Hepatocyte (in vitro differentiated cells): ENCODE data around the gene LCLAT1. TPM values are rescaled to one million over a fixed set of nuclear protein-coding genes. Genes with fewer than 3 reads are reported as not detected.

Experiments
- DNase-seq: peaks from one replicate; pipeline ENCODE4 v3.0.0-alpha.2; 2016; ENCODE audit warnings: low spot score
- H2AFZ ChIP-seq: fragments of 200-600 bp; sonication (generic); 2 replicates; pipeline ENCODE4 v1.6.0; 2016; ENCODE audit warnings: antibody characterized with exemption, mild to moderate bottlenecking
- H3K27ac ChIP-seq: fragments of 200-600 bp; sonication (generic); 2 replicates; pipeline ENCODE4 v1.5.1; 2016; ENCODE audit warnings: mild to moderate bottlenecking
- H3K27me3 ChIP-seq: fragments of 200-600 bp; sonication (generic); 2 replicates; pipeline ENCODE4 v1.6.1; 2016
- H3K36me3 ChIP-seq: fragments of 200-600 bp; sonication (generic); replicated peaks from 2 replicates; pipeline ENCODE4 v1.5.1; 2016; ENCODE audit warnings: low read depth; ENCODE audit not compliant: insufficient read depth
- H3K4me1 ChIP-seq: fragments of 200-600 bp; sonication (generic); 2 replicates; pipeline ENCODE4 v1.5.1; 2016; ENCODE audit warnings: mild to moderate bottlenecking, moderate library complexity; ENCODE audit not compliant: insufficient read depth
- H3K4me2 ChIP-seq: fragments of 200-600 bp; sonication (generic); 2 replicates; pipeline ENCODE4 v1.6.0; 2016
- H3K4me3 ChIP-seq: fragments of 200-600 bp; sonication (generic); 2 replicates; pipeline ENCODE4 v1.5.1; 2016; ENCODE audit warnings: mild to moderate bottlenecking
- H3K79me2 ChIP-seq: fragments of 200-600 bp; sonication (generic); 2 replicates; pipeline ENCODE4 v1.6.0; 2017; ENCODE audit warnings: mild to moderate bottlenecking
- H3K9me2 ChIP-seq: fragments of 200-600 bp; sonication (generic); replicated peaks from 2 replicates; pipeline ENCODE4 v1.6.0; 2017; ENCODE audit warnings: mild to moderate bottlenecking; ENCODE audit not compliant: insufficient read depth
- H3K9me3 ChIP-seq: fragments of 200-600 bp; sonication (generic); 2 replicates; pipeline ENCODE4 v1.5.1; 2016; ENCODE audit warnings: low read depth, mild to moderate bottlenecking
- H4K20me1 ChIP-seq: fragments of 200-600 bp; sonication (generic); 2 replicates; pipeline ENCODE4 v1.6.0; 2016; ENCODE audit warnings: mild to moderate bottlenecking; ENCODE audit not compliant: insufficient read depth, poor library complexity, severe bottlenecking
- EZH2 ChIP-seq: fragments of 200-600 bp; sonication (generic); IDR thresholded peaks from 2 replicates; pipeline ENCODE4 v1.6.1; 2016; ENCODE audit warnings: antibody characterized with exemption, mild to moderate bottlenecking, borderline replicate concordance
- EZH2phosphoT487 ChIP-seq: fragments of 200-600 bp; sonication (generic); IDR thresholded peaks from one replicate; pipeline ENCODE4 v1.6.1; 2018; ENCODE audit warnings: antibody characterized with exemption, mild to moderate bottlenecking, low read depth, moderate library complexity; ENCODE audit not compliant: unreplicated experiment, severe bottlenecking
- WGBS: methylation state at CpG from one replicate; pipeline ENCODE4 v1.1.6; 2016; ENCODE audit warnings: low lambda C conversion rate; ENCODE audit errors: missing lambda C conversion rate; 5-methylcytosine and 5-hydroxymethylcytosine counted together
- polyA plus RNA-seq: library from polyadenylated mRNA; unstranded; fragments of >200 nt; fragmentation: Nextera tagmentation; extraction: Ambion mirVana; gene quantifications from 2 replicates; pipeline ENCODE4 v1.2.1, GENCODE V29; 2016
- total RNA-seq: library from RNA; depleted of rRNA; stranded (reverse); fragments of >200 nt; gene quantifications from 2 replicates; pipeline ENCODE4 v1.2.3, GENCODE V29; 2014
- TF ChIP-seq, protein P1 (sequence below): fragments of 200-600 bp; sonication (generic); IDR thresholded peaks from 2 replicates; pipeline ENCODE4 v1.5.1; 2016; ENCODE audit warnings: antibody characterized with exemption, mild to moderate bottlenecking; ENCODE audit not compliant: poor library complexity

The LCLAT1 gene
- total and polyA plus RNA-seq, 2 experiments from 2014 or later: 10.1 to 15.4 TPM

DNA sequence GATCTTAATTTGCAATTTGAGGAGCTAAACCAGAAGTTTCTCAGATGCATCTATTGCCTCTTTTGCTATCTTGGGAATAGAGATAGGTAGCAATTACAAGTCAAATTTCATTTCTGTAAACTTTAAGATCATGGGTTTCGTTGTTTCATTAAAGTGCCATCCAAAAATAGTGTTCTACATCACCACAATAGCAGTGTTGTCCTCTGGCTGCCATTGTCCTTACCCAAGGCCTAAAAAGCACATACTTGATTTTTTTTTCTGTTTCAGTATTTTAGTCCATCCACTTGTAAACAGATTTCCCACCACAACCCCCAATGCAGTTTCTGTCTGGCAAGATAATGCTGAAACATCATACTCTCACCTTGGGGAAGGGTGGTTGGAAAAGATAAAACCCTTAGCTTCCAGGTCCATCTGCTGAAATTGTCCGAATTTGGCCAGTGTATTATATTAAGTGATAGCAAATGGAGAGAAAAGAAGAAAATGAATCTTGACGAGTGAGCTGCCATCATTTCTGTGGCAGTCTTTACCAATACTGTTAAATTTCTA, 136.2 kb downstream of the LCLAT1 start:
- Histone ChIP-seq H3K9me3 (no peaks in the 10 kb centered on the region), H3K4me2 (no peak overlapping the region), H3K9me2 (no peaks in the 10 kb centered on the region), H3K36me3 (no peaks in the 10 kb centered on the region), H3K27ac (no peak overlapping the region), H3K4me1 (no peaks in the 10 kb centered on the region), H4K20me1 (no peaks in the 10 kb centered on the region), H3K4me3 (no peak overlapping the region), H3K79me2 (peaks cover 2% of the 10 kb centered on the region), H3K27me3 (no peaks in the 10 kb centered on the region), H2AFZ (no peak overlapping the region)
- TF ChIP-seq, protein P1, sequence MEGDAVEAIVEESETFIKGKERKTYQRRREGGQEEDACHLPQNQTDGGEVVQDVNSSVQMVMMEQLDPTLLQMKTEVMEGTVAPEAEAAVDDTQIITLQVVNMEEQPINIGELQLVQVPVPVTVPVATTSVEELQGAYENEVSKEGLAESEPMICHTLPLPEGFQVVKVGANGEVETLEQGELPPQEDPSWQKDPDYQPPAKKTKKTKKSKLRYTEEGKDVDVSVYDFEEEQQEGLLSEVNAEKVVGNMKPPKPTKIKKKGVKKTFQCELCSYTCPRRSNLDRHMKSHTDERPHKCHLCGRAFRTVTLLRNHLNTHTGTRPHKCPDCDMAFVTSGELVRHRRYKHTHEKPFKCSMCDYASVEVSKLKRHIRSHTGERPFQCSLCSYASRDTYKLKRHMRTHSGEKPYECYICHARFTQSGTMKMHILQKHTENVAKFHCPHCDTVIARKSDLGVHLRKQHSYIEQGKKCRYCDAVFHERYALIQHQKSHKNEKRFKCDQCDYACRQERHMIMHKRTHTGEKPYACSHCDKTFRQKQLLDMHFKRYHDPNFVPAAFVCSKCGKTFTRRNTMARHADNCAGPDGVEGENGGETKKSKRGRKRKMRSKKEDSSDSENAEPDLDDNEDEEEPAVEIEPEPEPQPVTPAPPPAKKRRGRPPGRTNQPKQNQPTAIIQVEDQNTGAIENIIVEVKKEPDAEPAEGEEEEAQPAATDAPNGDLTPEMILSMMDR: no peak
- TF ChIP-seq EZH2phosphoT487: no peak
- no peak for DNase-seq
- 90% methylated on average over 3 of the region's 3 CpGs for WGBS

DNA sequence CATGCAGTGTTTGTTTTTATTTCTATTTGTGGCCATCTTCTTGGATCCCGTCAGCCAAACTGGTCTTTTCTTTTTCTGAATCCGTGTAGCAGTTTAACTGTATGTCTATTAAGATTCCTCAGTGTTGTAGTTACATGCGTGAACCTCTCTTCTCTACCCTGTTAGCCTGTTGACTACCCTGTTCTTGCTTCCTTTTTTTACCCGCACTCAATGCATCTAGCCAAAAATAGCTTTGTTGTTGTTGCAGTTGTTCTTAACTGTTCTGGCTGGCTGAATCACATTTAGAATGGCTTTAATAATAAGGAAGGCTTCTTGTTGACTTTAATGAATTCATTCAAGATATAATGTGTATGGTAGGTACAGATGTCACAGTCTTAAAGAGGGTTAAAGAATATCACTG, 137.1 kb downstream of the LCLAT1 start:
- DNase-seq: no peak
- H3K4me1 ChIP-seq: no peaks in the 10 kb centered on the region

DNA sequence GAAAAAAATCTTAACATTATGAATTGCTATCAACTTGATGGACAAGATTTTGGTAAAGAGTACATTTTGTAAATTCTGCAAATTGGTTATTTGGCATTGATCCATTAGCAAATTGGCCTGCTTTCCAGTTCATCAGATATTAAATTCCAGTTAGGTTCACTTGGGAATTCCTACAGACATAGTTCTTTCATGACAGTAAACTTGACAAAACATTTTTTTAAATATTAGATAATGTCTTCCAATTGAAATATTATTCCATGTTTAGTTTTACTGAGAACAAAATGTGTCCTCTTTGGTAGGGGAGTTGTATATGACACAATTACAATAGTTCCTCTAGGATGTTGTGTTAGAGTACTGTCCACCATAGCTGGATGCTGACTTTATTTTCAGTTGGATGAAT, 141.9 kb downstream of the LCLAT1 start:
- Histone ChIP-seq H3K9me3 (no peaks in the 10 kb centered on the region), H3K4me3 (no peak overlapping the region), H3K79me2 (no peaks in the 10 kb centered on the region), H3K9me2 (no peaks in the 10 kb centered on the region), H3K27me3 (no peaks in the 10 kb centered on the region), H4K20me1 (no peaks in the 10 kb centered on the region), H2AFZ (no peak overlapping the region), H3K4me1 (no peaks in the 10 kb centered on the region), H3K36me3 (no peaks in the 10 kb centered on the region), H3K27ac (no peak overlapping the region), H3K4me2 (no peak overlapping the region)
- TF ChIP-seq, protein P1: no peak
- no peak for TF ChIP-seq EZH2phosphoT487
- no peak for TF ChIP-seq EZH2
- no peak for DNase-seq

More for the DNA sequence above, 137.1 kb downstream of the LCLAT1 start:
- Histone ChIP-seq H3K9me2 (no peaks in the 10 kb centered on the region), H3K4me3 (no peak overlapping the region), H3K27ac (no peak overlapping the region), H3K9me3 (no peaks in the 10 kb centered on the region), H3K36me3 (no peaks in the 10 kb centered on the region), H4K20me1 (no peaks in the 10 kb centered on the region), H3K27me3 (no peaks in the 10 kb centered on the region), H3K4me2 (no peak overlapping the region), H3K79me2 (peaks cover 2% of the 10 kb centered on the region), H2AFZ (no peak overlapping the region)
- WGBS: 94% methylated on average over 4 of the region's 4 CpGs
- TF ChIP-seq EZH2phosphoT487 (no peak), EZH2 (no peak)
- TF ChIP-seq, protein P1: no peak

DNA sequence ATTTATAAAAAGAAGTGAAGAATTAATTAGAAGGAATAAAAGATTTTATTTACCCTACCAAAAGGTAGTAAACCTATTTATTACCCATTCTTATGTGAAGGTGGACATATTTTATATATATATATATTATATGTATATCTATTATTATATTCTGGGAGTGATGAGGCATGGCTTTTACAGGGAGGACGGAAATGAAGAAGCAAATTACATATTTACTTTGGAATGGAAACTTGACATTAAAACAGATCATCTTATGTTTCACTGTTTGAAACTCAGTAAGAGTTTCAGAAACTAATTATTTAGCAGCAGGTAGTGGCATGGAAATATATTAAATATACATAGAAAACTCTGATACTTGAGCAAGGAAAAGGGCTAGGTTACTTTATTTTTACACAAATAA, 143.4 kb downstream of the LCLAT1 start:
- H3K9me3 ChIP-seq: no peaks in the 10 kb centered on the region
- TF ChIP-seq, protein P1: no peak
- no peak for TF ChIP-seq EZH2
- no peak for TF ChIP-seq EZH2phosphoT487
- no peaks in the 10 kb centered on the region for H3K79me2 ChIP-seq
- H2AFZ ChIP-seq: no peak overlapping the region
- H3K4me1 ChIP-seq: no peaks in the 10 kb centered on the region
- no peaks in the 10 kb centered on the region for H3K9me2 ChIP-seq
- 74% methylated on average over 1 of the region's 1 CpG for WGBS
- DNase-seq: no peak
- no peaks in the 10 kb centered on the region for H4K20me1 ChIP-seq
- H3K36me3 ChIP-seq: no peaks in the 10 kb centered on the region
- no peak overlapping the region for H3K4me2 ChIP-seq
- no peak overlapping the region for H3K4me3 ChIP-seq
- no peak overlapping the region for H3K27ac ChIP-seq
- H3K27me3 ChIP-seq: no peaks in the 10 kb centered on the region
